GM18526 (cell line): Measurements from ENCODE around the gene FXYD3.

Experiments
- POLR2A ChIP-seq: IDR thresholded peaks from 3 replicates; pipeline ENCODE4 v1.6.1; 2011; ENCODE audit not compliant: insufficient read length; ENCODE audit errors: extremely low read depth

The FXYD3 gene

GRCh38 chr19:35080613-35081170 is 34.9 kb upstream of the FXYD3 start:
- TF ChIP-seq POLR2A: no peak

GRCh38 chr19:35081201-35081600 is 34.4 kb upstream of the FXYD3 start:
- TF ChIP-seq POLR2A: no peak

- TF ChIP-seq POLR2A: no peak
These were observed 31.7 kb upstream of the FXYD3 start for GRCh38 chr19:35083691-35084508.

GRCh38 chr19:35084509-35084762 is 31.2 kb upstream of the FXYD3 start:
- TF ChIP-seq POLR2A: no peak

- no peak for TF ChIP-seq POLR2A
These were observed 29.7 kb upstream of the FXYD3 start for GRCh38 chr19:35085947-35086346.

GRCh38 chr19:35086455-35086854 is 29.2 kb upstream of the FXYD3 start:
- TF ChIP-seq POLR2A: no peak

- TF ChIP-seq POLR2A: no peak
These were observed 28.2 kb upstream of the FXYD3 start for GRCh38 chr19:35087393-35087792.

- TF ChIP-seq POLR2A: no peak
These were observed 27.3 kb upstream of the FXYD3 start for GRCh38 chr19:35088131-35088913.

GRCh38 chr19:35089554-35089953 is 26.1 kb upstream of the FXYD3 start:
- TF ChIP-seq POLR2A: no peak

GRCh38 chr19:35090160-35090505 is 25.5 kb upstream of the FXYD3 start:
- no peak for TF ChIP-seq POLR2A

GRCh38 chr19:35090506-35091214 is 25.0 kb upstream of the FXYD3 start:
- TF ChIP-seq POLR2A: no peak

GRCh38 chr19:35093430-35093829 is 22.2 kb upstream of the FXYD3 start:
- no peak for TF ChIP-seq POLR2A

GRCh38 chr19:35093941-35094647 is 21.5 kb upstream of the FXYD3 start:
- TF ChIP-seq POLR2A: no peak

- TF ChIP-seq POLR2A: no peak
These were observed 21.0 kb upstream of the FXYD3 start for GRCh38 chr19:35094656-35095055.

- no peak for TF ChIP-seq POLR2A
These were observed 19.8 kb upstream of the FXYD3 start for GRCh38 chr19:35095667-35096368.

- TF ChIP-seq POLR2A: no peak
These were observed 17.1 kb upstream of the FXYD3 start for GRCh38 chr19:35098413-35099049.
